Astrocyte of the hippocampus (primary cell): ENCODE measurements around the gene MICOS13.
A peak's percentile ranks its signal among the peaks of the same experiment; 100 is the strongest.
"Not testable (repeated sequence)": the region's sequence is repeated elsewhere in the genome, so short reads cannot be mapped to it uniquely, and the experiment has no call there.

ENCODE experiments used
- DNase-seq: peaks from one replicate; pipeline ENCODE4 v3.0.0; 2011; ENCODE audit warnings: low read depth, low spot score

Gene MICOS13

GRCh38 chr19:5700455-5701092, 20.3 kb upstream of the MICOS13 start:
- DNase-seq = no peak

GRCh38 chr19:5698635-5699422, 18.5 kb upstream of the MICOS13 start:
- no peak for DNase-seq

- no peak for DNase-seq
Observed at GRCh38 chr19:5697890-5698634, 17.7 kb upstream of the MICOS13 start.

GRCh38 chr19:5697022-5697889, 16.9 kb upstream of the MICOS13 start:
- DNase-seq = no peak

GRCh38 chr19:5696196-5697021, 16.1 kb upstream of the MICOS13 start:
- DNase-seq = no peak

GRCh38 chr19:5695649-5696195, 15.4 kb upstream of the MICOS13 start:
- no peak for DNase-seq

- no peak for DNase-seq
Observed at GRCh38 chr19:5694956-5695648, 14.8 kb upstream of the MICOS13 start.

GRCh38 chr19:5694167-5694955, 14.0 kb upstream of the MICOS13 start:
- DNase-seq = no peak

GRCh38 chr19:5693195-5694166, 13.2 kb upstream of the MICOS13 start:
- DNase-seq = no peak

GRCh38 chr19:5692723-5693194, 12.4 kb upstream of the MICOS13 start:
- no peak for DNase-seq

- DNase-seq = no peak
Observed at GRCh38 chr19:5691822-5692722, 11.8 kb upstream of the MICOS13 start.

- peak; percentile 68 for DNase-seq
Observed at GRCh38 chr19:5690955-5691821, 10.9 kb upstream of the MICOS13 start.

- peak; percentile 99 for DNase-seq
Observed at GRCh38 chr19:5690125-5690954, 10.0 kb upstream of the MICOS13 start, which contains the start of gene RPL36. Gene RPL36 (plus strand): TSS chr19:5690295. CDS start chr19:5690508, 213 bp downstream.

GRCh38 chr19:5688262-5688881, 8.1 kb upstream of the MICOS13 start:
- not testable (repeated sequence) for DNase-seq
